Esophagus squamous epithelium (tissue), 4 donors: ENCODE measurements around the gene BBX.

ENCODE experiments used
- CTCF ChIP-seq, 6 experiments: fragments of 450-650 bp in 4 of 6; fragments of 200-600 bp in 2 of 6; sonication (generic) in 2 of 6; IDR thresholded peaks; one replicate each; pipeline ENCODE4 v1.5.1; 2016 to 2019; ENCODE audit warnings: antibody characterized with exemption in 6 of 6, mild to moderate bottlenecking in 4 of 6, moderate library complexity in 4 of 6
- POLR2A ChIP-seq, 4 donors: fragments of 450-650 bp; IDR thresholded peaks; one replicate each; pipeline ENCODE4 v1.6.1; 2017; ENCODE audit warnings: antibody characterized with exemption in 4 of 4, mild to moderate bottlenecking in 4 of 4, moderate library complexity in 3 of 4

DNA sequence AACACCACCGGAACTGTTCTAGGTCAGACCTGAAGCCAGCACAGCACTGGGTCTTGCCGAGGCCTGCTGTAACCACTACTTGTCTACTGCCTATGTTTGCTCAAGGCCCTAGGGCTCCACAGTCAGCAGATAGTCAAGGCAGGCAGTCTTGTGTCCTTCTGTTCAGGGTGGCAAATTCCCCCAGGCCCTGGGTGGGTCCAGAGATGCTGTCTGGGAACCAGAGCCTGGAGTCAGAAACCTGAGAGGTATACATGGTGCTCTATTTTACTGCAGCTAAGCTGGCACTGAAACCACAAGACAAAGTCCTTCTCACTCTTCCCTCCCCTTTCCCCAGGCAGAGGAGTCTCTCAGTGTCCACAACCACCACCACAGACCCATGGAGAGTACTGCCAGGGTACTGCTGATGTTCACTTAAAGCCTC lies 89.9 kb downstream of the BBX start:
- no peak for TF ChIP-seq CTCF (IDR thresholded peaks at IDR 0.05)
- no peak for TF ChIP-seq POLR2A (IDR thresholded peaks at IDR 0.05)
